ENCODE results near the gene ARL15.

ARL15 gene

DNA sequence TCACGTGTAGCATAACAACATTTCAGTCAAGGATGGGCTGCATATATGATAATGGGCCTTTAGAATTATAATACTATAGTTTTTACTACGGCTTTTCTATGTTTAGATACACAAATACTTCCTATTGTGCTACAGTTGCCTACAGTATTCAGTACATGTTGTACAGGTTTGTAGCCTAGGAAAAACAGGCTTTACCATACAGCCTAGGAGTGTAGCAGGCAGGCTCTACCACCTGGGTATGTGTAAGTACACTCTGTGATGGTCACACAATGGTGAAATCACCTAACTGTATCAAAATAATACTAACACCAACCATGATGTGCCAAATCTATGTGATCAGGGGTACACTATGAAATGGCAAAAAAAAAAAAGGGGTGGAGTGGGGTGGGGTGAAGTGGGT, 372.9 kb downstream of the ARL15 start:
- TF ChIP-seq CREB1 (IDR thresholded peaks at IDR 0.05; ENCODE audit: low read depth) = no peak

- no peak for TF ChIP-seq YY1 (IDR thresholded peaks at IDR 0.05; ENCODE audit: low read depth)
- TF ChIP-seq REST (IDR thresholded peaks at IDR 0.05; ENCODE audit: low read depth) = no peak
- TF ChIP-seq USF1 (IDR thresholded peaks at IDR 0.05) = no peak
- TF ChIP-seq, protein P1, sequence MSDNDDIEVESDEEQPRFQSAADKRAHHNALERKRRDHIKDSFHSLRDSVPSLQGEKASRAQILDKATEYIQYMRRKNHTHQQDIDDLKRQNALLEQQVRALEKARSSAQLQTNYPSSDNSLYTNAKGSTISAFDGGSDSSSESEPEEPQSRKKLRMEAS (IDR thresholded peaks at IDR 0.05) = no peak
- no peak for TF ChIP-seq TEAD4 (IDR thresholded peaks at IDR 0.05)
- no peak for TF ChIP-seq RAD21 (IDR thresholded peaks at IDR 0.05; ENCODE audit: low read depth)
- no peak for TF ChIP-seq EP300 (IDR thresholded peaks at IDR 0.05; ENCODE audit: borderline replicate concordance)
- no peak for TF ChIP-seq ZBTB7A (IDR thresholded peaks at IDR 0.05; ENCODE audit: low read depth)
- TF ChIP-seq CEBPB (IDR thresholded peaks at IDR 0.05) = no peak
- no peak for TF ChIP-seq TAF1 (IDR thresholded peaks at IDR 0.05; ENCODE audit: low read depth)
- no peak for TF ChIP-seq FOXM1 (IDR thresholded peaks at IDR 0.05; ENCODE audit: borderline replicate concordance, low read depth)
- no peak for TF ChIP-seq EGR1 (IDR thresholded peaks at IDR 0.05)
- TF ChIP-seq NFIC (IDR thresholded peaks at IDR 0.05) = no peak
- no peak for TF ChIP-seq CREB1 (IDR thresholded peaks at IDR 0.05; ENCODE audit: low read depth)
- no peak for TF ChIP-seq TCF12 (IDR thresholded peaks at IDR 0.05; ENCODE audit: low read depth)
These were observed 373.7 kb downstream of the ARL15 start for GRCh38 chr5:53936481-53937352.

GRCh38 chr5:53934151-53934820, 376.1 kb downstream of the ARL15 start:
- TF ChIP-seq EGR1 (IDR thresholded peaks at IDR 0.05) (no peak), RAD21 (IDR thresholded peaks at IDR 0.05; ENCODE audit: low read depth) (no peak), YY1 (IDR thresholded peaks at IDR 0.05; ENCODE audit: low read depth) (no peak), TEAD4 (IDR thresholded peaks at IDR 0.05) (no peak), REST (IDR thresholded peaks at IDR 0.05; ENCODE audit: low read depth) (no peak), FOXM1 (IDR thresholded peaks at IDR 0.05; ENCODE audit: borderline replicate concordance, low read depth) (no peak), EP300 (IDR thresholded peaks at IDR 0.05; ENCODE audit: borderline replicate concordance) (no peak), TCF12 (IDR thresholded peaks at IDR 0.05; ENCODE audit: low read depth) (no peak), CREB1 (IDR thresholded peaks at IDR 0.05; ENCODE audit: low read depth) (no peak), CEBPB (IDR thresholded peaks at IDR 0.05) (no peak)
- TF ChIP-seq, protein P1 (IDR thresholded peaks at IDR 0.05) = no peak

- no peak for TF ChIP-seq REST (IDR thresholded peaks at IDR 0.05; ENCODE audit: low read depth)
- TF ChIP-seq, protein P1 (IDR thresholded peaks at IDR 0.05) = no peak
- TF ChIP-seq TEAD4 (IDR thresholded peaks at IDR 0.05) = no peak
- no peak for TF ChIP-seq TAF1 (IDR thresholded peaks at IDR 0.05; ENCODE audit: low read depth)
- TF ChIP-seq EP300 (IDR thresholded peaks at IDR 0.05; ENCODE audit: borderline replicate concordance) = no peak
- no peak for TF ChIP-seq ZBTB7A (IDR thresholded peaks at IDR 0.05; ENCODE audit: low read depth)
- TF ChIP-seq YY1 (IDR thresholded peaks at IDR 0.05; ENCODE audit: low read depth) = no peak
- no peak for TF ChIP-seq CREB1 (IDR thresholded peaks at IDR 0.05; ENCODE audit: low read depth)
- no peak for TF ChIP-seq EGR1 (IDR thresholded peaks at IDR 0.05)
- TF ChIP-seq TCF12 (IDR thresholded peaks at IDR 0.05; ENCODE audit: low read depth) = no peak
- TF ChIP-seq FOXM1 (IDR thresholded peaks at IDR 0.05; ENCODE audit: borderline replicate concordance, low read depth) = no peak
- TF ChIP-seq RAD21 (IDR thresholded peaks at IDR 0.05; ENCODE audit: low read depth) = no peak
- TF ChIP-seq USF1 (IDR thresholded peaks at IDR 0.05) = no peak
- TF ChIP-seq CEBPB (IDR thresholded peaks at IDR 0.05) = no peak
- TF ChIP-seq NFIC (IDR thresholded peaks at IDR 0.05) = no peak
These were observed 378.0 kb downstream of the ARL15 start for GRCh38 chr5:53932351-53932750.

Measured in Ishikawa (cell line).